CD14-positive monocyte (primary cell): Measurements from ENCODE around the gene EXOC3L4. TPM values are rescaled to one million over a fixed set of nuclear protein-coding genes. Genes with fewer than 3 reads are reported as not detected.

Experiments used
- DNase-seq, 3 donors: peaks; one replicate each; pipeline ENCODE4 v3.0.0-alpha.2; 2011 to 2022
- H2AFZ ChIP-seq: 2 replicates; pipeline ENCODE4 v1.6.0; 2012; ENCODE audit warnings: mild to moderate bottlenecking, low read depth, low read length, inconsistent platforms; ENCODE audit not compliant: insufficient read depth, poor library complexity, severe bottlenecking
- H3K27ac ChIP-seq, 2 donors: 1 replicate in 1 of 2; 2 replicates in 1 of 2; pipeline ENCODE4 v1.5.1; 2012 to 2013; ENCODE audit warnings: low read length in 2 of 2, control low read depth in 1 of 2, inconsistent platforms in 1 of 2, low read depth in 1 of 2, mild to moderate bottlenecking in 1 of 2
- H3K27me3 ChIP-seq, 2 donors: one replicate each; pipeline versions ENCODE4 v1.6.0 to v1.6.1; 2011 to 2013; ENCODE audit warnings: low read length in 2 of 2; ENCODE audit not compliant: control insufficient read depth in 2 of 2, insufficient read depth in 2 of 2
- H3K36me3 ChIP-seq, 2 donors: replicated peaks in 1 of 2; 1 replicate in 1 of 2; 2 replicates in 1 of 2; pipeline versions ENCODE4 v1.5.1 to v1.6.1; 2012 to 2013; ENCODE audit warnings: low read length in 2 of 2, control low read depth in 1 of 2, inconsistent platforms in 1 of 2, mild to moderate bottlenecking in 1 of 2; ENCODE audit not compliant: insufficient read depth in 2 of 2, control insufficient read depth in 1 of 2
- H3K4me1 ChIP-seq, 2 donors: 1 replicate in 1 of 2; 2 replicates in 1 of 2; pipeline versions ENCODE4 v1.5.1 to v1.6.1; 2012 to 2013; ENCODE audit warnings: low read length in 2 of 2, control low read depth in 1 of 2, inconsistent platforms in 1 of 2, mild to moderate bottlenecking in 1 of 2, moderate library complexity in 1 of 2; ENCODE audit not compliant: insufficient read depth in 2 of 2, control insufficient read depth in 1 of 2
- H3K4me2 ChIP-seq: replicated peaks from 2 replicates; pipeline ENCODE3; 2012; ENCODE audit warnings: low read length, moderate library complexity, mild to moderate bottlenecking; ENCODE audit not compliant: poor library complexity, severe bottlenecking; ENCODE audit errors: extremely low read depth
- H3K4me3 ChIP-seq, 3 experiments: fragments of 200-600 bp in 1 of 3; sonication (generic) in 1 of 3; replicated peaks in 1 of 3; 1 replicate in 2 of 3; 2 replicates in 1 of 3; pipeline ENCODE4 v1.5.1; 2011 to 2013; ENCODE audit warnings: low read length in 3 of 3, mild to moderate bottlenecking in 3 of 3, control low read depth in 2 of 3, low read depth in 2 of 3, inconsistent platforms in 1 of 3, moderate library complexity in 1 of 3
- H3K79me2 ChIP-seq: 2 replicates; pipeline ENCODE4 v1.6.0; 2012; ENCODE audit warnings: mild to moderate bottlenecking, control low read depth, inconsistent platforms, low read length, moderate library complexity; ENCODE audit not compliant: insufficient read depth
- H3K9ac ChIP-seq: 2 replicates; pipeline ENCODE4 v1.6.0; 2017; ENCODE audit warnings: low read length, mild to moderate bottlenecking; ENCODE audit not compliant: insufficient read depth, poor library complexity, severe bottlenecking
- H3K9me3 ChIP-seq, 2 donors: replicated peaks in 1 of 2; 1 replicate in 1 of 2; 2 replicates in 1 of 2; pipeline versions ENCODE4 v1.5.1 to v1.6.1; 2012 to 2013; ENCODE audit warnings: low read length in 2 of 2, control low read depth in 1 of 2; ENCODE audit not compliant: control insufficient read depth in 1 of 2, insufficient read depth in 1 of 2
- H4K20me1 ChIP-seq: 2 replicates; pipeline ENCODE4 v1.6.0; 2012; ENCODE audit warnings: mild to moderate bottlenecking, low read length, control low read depth, moderate library complexity; ENCODE audit not compliant: insufficient read depth
- H3K27ac Mint-ChIP-seq, 7 donors: one replicate each; pipeline ENCODE4 v1.8.0; 2020; ENCODE audit warnings: mild to moderate bottlenecking in 7 of 7, mixed read lengths in 7 of 7, moderate library complexity in 6 of 7, inconsistent platforms in 2 of 7
- H3K27me3 Mint-ChIP-seq, 3 donors: one replicate each; pipeline ENCODE4 v1.8.0; 2021 to 2022; ENCODE audit warnings: low read depth in 3 of 3, mild to moderate bottlenecking in 3 of 3, mixed read lengths in 3 of 3, moderate library complexity in 3 of 3, inconsistent platforms in 1 of 3
- H3K36me3 Mint-ChIP-seq, 2 donors: one replicate each; pipeline ENCODE4 v1.8.0; 2020; ENCODE audit warnings: mixed read lengths in 2 of 2, inconsistent platforms in 1 of 2, mild to moderate bottlenecking in 1 of 2
- H3K4me1 Mint-ChIP-seq: one replicate; pipeline ENCODE4 v1.8.0; 2020; ENCODE audit warnings: mild to moderate bottlenecking, mixed read lengths
- H3K4me3 Mint-ChIP-seq, 2 donors: one replicate each; pipeline ENCODE4 v1.8.0; 2020; ENCODE audit warnings: mild to moderate bottlenecking in 2 of 2, mixed read lengths in 2 of 2, moderate library complexity in 1 of 2
- H3K9me3 Mint-ChIP-seq, 7 donors: one replicate each; pipeline ENCODE4 v1.8.0; 2020 to 2022; ENCODE audit warnings: mixed read lengths in 7 of 7, mild to moderate bottlenecking in 6 of 7, moderate library complexity in 6 of 7, inconsistent platforms in 2 of 7
- WGBS: methylation state at CpG from one replicate; pipeline ENCODE4 v1.1.5; 2013; ENCODE audit warnings: missing lambda C conversion rate; ENCODE audit not compliant: insufficient coverage; 5-methylcytosine and 5-hydroxymethylcytosine counted together
- intact Hi-C, 2 donors: fragments of 100-400 bp; cut with micrococcal nuclease; formaldehyde crosslinking; loops; one replicate each; pipeline versions ENCODE4 v1.15.0 to v1.15.1; 2023
- polyA plus RNA-seq, 3 donors: library from polyadenylated mRNA; depleted of rRNA in 1 of 3; unstranded in 2 of 3; stranded (reverse) in 1 of 3; fragments of 300-500 nt in 2 of 3; fragments of >200 nt in 1 of 3; fragmentation: Illumina TruSeq in 2 of 3; gene quantifications; 1 replicate in 2 of 3; 2 replicates in 1 of 3; pipeline ENCODE4 v1.2.3, GENCODE V29; 2012 to 2021
- TF ChIP-seq, protein P1 (sequence below): fragments of 200-600 bp; IDR thresholded peaks from one replicate; pipeline ENCODE4 v1.8.0; 2022; ENCODE audit warnings: antibody characterized with exemption, mild to moderate bottlenecking

EXOC3L4 gene
- polyA plus RNA-seq, 3 donors: 0.17 TPM; not detected in 2

DNA sequence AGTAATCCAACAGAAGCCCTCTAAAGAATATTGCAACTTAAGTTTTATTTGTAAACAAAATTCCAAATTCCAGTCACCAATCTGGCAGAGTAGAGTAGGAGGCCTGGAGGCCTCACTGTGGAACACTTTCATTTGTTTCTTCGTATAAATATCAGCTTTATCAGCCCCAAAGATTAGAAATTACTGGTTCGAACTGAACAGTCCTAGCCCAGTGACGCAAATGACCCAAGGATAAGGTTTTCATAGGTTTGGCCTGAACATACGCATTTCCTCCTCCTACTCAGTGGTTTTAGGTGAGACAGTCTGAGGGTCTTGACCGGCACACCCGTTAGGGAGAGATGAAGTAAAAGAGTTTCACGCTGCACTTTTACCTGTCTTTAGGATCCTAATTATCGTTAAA, 38.8 kb upstream of the EXOC3L4 start:
- Histone ChIP-seq H3K4me2 (no peak overlapping the region), H2AFZ (no peak overlapping the region), H3K9me3 (no peaks in the 10 kb centered on the region), H3K27ac (no peak overlapping the region), H3K4me1 (peaks cover 20 to 22% of the 10 kb centered on the region in 2 donors), H3K9ac (no peak overlapping the region), H3K79me2 (no peaks in the 10 kb centered on the region), H4K20me1 (peaks cover 43% of the 10 kb centered on the region), H3K36me3 (no peaks in the 10 kb centered on the region), H3K27me3 (peaks cover 17 to 61% of the 10 kb centered on the region in 2 donors), H3K4me3 (peak overlapping the region in 1 of 3 experiments; percentile 72)
- peaks cover 5 to 12% of the 10 kb centered on the region in 2 donors for H3K36me3 Mint-ChIP-seq
- H3K4me3 Mint-ChIP-seq: peak overlapping the region; percentile 81 to 88
- no peak for DNase-seq
- peaks cover 26% of the 10 kb centered on the region for H3K4me1 Mint-ChIP-seq
- WGBS: no CpG with 5 or more reads among the region's 8 CpGs
- peaks cover 0 to 9% (median 2%) of the 10 kb centered on the region in 7 donors for H3K9me3 Mint-ChIP-seq
- H3K27me3 Mint-ChIP-seq: peaks cover 45 to 58% (median 48%) of the 10 kb centered on the region in 3 donors
- H3K27ac Mint-ChIP-seq: no peak overlapping the region
- intact Hi-C loops: no loop called here
- TF ChIP-seq, protein P1, sequence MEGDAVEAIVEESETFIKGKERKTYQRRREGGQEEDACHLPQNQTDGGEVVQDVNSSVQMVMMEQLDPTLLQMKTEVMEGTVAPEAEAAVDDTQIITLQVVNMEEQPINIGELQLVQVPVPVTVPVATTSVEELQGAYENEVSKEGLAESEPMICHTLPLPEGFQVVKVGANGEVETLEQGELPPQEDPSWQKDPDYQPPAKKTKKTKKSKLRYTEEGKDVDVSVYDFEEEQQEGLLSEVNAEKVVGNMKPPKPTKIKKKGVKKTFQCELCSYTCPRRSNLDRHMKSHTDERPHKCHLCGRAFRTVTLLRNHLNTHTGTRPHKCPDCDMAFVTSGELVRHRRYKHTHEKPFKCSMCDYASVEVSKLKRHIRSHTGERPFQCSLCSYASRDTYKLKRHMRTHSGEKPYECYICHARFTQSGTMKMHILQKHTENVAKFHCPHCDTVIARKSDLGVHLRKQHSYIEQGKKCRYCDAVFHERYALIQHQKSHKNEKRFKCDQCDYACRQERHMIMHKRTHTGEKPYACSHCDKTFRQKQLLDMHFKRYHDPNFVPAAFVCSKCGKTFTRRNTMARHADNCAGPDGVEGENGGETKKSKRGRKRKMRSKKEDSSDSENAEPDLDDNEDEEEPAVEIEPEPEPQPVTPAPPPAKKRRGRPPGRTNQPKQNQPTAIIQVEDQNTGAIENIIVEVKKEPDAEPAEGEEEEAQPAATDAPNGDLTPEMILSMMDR: no peak

DNA sequence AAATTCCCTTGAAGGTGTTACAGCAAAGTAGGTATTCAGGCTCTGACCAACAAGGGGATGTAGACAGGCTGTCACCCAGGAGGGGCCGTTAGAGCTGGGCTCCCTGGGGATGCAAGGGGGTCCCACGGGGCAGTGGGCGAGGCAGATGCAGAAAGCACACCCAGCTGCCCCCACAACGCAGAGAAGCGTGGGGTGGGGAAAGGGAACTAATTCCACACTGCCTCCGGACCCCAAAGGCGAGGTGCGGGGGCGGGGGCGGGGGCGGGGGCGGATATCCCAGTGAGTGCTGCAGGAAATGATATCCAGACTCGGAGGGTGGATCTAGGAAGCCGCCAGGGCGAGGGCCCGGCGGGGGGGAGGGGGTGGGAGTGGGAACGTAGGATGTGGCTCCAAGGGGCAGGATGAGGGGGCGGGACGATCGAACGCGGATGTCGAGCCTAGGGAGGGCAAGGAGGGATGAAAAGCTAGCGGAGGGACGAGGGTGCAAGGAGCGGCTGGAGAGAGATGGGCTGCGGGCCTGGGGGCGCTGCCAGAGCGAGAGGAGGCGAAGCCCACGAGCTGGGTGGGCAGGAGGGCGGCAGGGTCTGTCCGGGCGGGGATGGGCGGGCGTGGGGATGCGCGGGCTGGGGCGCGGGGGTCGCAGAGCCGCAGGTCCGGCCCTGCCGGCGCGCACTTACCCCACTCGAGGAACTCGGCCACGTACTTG, 38.0 kb upstream of the EXOC3L4 start:
- peaks cover 17 to 62% of the 10 kb centered on the region in 2 donors for H3K27me3 ChIP-seq
- H3K4me2 ChIP-seq: peak overlapping the region; percentile 85
- H3K36me3 ChIP-seq: no peaks in the 10 kb centered on the region
- Mint-ChIP-seq H3K9me3 (peaks cover 0 to 9% (median 2%) of the 10 kb centered on the region in 7 donors), H3K27ac (peak overlapping the region in 1 of 7 donors; percentile 79), H3K27me3 (peaks cover 49 to 59% (median 53%) of the 10 kb centered on the region in 3 donors), H3K36me3 (peaks cover 5 to 12% of the 10 kb centered on the region in 2 donors), H3K4me1 (peaks cover 26% of the 10 kb centered on the region), H3K4me3 (peak overlapping the region; percentile 81 to 88)
- no peaks in the 10 kb centered on the region for H3K9me3 ChIP-seq
- TF ChIP-seq, protein P1: no peak
- WGBS: under 1% methylated on average over 39 of the region's 50 CpGs
- H3K9ac ChIP-seq: peak overlapping the region; percentile 40
- H3K79me2 ChIP-seq: no peaks in the 10 kb centered on the region
- intact Hi-C loops: no loop called here
- H4K20me1 ChIP-seq: peaks cover 39% of the 10 kb centered on the region
- peaks cover 20 to 22% of the 10 kb centered on the region in 2 donors for H3K4me1 ChIP-seq
- H2AFZ ChIP-seq: peak overlapping the region; percentile 78
- H3K27ac ChIP-seq: no peak overlapping the region
- no peak for DNase-seq
- H3K4me3 ChIP-seq: peak overlapping the region; percentile 44 to 80 (median 72)
